ENCODE results near the gene HJURP.

DNA sequence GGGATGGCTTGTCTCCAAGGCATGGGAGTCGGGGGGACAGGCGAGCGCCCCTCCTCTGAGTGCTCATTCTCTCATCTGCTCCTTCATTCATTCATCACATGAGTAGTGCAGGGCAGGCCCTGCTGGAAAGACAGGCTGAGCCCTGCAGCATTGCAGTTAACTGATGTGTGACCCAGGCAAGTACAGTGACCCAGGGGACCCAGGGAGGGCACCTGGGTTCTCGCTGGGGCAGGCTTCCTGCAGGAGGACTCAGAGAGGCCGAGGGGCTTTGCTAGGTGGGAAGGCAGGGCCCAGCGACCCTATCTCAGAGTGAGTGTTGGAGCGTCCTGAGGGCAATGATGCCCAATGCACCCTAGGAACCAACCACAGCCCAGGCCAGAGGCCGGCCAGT, 30.6 kb downstream of the HJURP start:
- TF ChIP-seq, protein P1, sequence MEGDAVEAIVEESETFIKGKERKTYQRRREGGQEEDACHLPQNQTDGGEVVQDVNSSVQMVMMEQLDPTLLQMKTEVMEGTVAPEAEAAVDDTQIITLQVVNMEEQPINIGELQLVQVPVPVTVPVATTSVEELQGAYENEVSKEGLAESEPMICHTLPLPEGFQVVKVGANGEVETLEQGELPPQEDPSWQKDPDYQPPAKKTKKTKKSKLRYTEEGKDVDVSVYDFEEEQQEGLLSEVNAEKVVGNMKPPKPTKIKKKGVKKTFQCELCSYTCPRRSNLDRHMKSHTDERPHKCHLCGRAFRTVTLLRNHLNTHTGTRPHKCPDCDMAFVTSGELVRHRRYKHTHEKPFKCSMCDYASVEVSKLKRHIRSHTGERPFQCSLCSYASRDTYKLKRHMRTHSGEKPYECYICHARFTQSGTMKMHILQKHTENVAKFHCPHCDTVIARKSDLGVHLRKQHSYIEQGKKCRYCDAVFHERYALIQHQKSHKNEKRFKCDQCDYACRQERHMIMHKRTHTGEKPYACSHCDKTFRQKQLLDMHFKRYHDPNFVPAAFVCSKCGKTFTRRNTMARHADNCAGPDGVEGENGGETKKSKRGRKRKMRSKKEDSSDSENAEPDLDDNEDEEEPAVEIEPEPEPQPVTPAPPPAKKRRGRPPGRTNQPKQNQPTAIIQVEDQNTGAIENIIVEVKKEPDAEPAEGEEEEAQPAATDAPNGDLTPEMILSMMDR (conservative IDR thresholded peaks at IDR 0.05): no peak
- no peak for TF ChIP-seq EZH2 (IDR thresholded peaks at IDR 0.05; ENCODE audit: low read depth)

Data from PC-9 (cell line).